T47D (cell line): ENCODE results near the gene KLC4.

Source experiments
- DNase-seq, 2 experiments: peaks; one replicate each; pipeline versions ENCODE4 v3.0.0 to v3.0.0-alpha.2; 2011 to 2012; ENCODE audit warnings: low read depth in 1 of 2, low spot score in 1 of 2
- JUND ChIP-seq: IDR thresholded peaks from 2 replicates; pipeline ENCODE4 v1.6.1; 2012; ENCODE audit warnings: low read depth
- in situ Hi-C: cut with HindIII; loops from 2 replicates; pipeline ENCODE4 v1.10.0; 2016; ENCODE audit warnings: low sequenced_read_pairs, low pct_unique_long_range_greater_than_20kb

The KLC4 gene

GRCh38 chr6:43021270-43022047, 38.0 kb upstream of the KLC4 start, which contains the start of gene RRP36:
RRP36 (plus strand) TSS chr6:43021623; CDS start chr6:43021655, 32 bp downstream.
- in situ Hi-C loops: no loop called here
- no peak for TF ChIP-seq JUND
- peak; percentile 75 to 84 for DNase-seq

GRCh38 chr6:43024436-43024835, 35.0 kb upstream of the KLC4 start:
- in situ Hi-C loops: no loop called here
- DNase-seq: no peak
- no peak for TF ChIP-seq JUND

- in situ Hi-C loops: no loop called here
- no peak for DNase-seq
- TF ChIP-seq JUND: no peak
These were observed 33.1 kb upstream of the KLC4 start for GRCh38 chr6:43026365-43026764.

- TF ChIP-seq JUND: no peak
- no peak for DNase-seq
- in situ Hi-C loops: no loop called here
These were observed 30.3 kb upstream of the KLC4 start for GRCh38 chr6:43029120-43029519.

GRCh38 chr6:43032326-43032725, 27.1 kb upstream of the KLC4 start:
- no peak for DNase-seq
- in situ Hi-C loops: no loop called here
- no peak for TF ChIP-seq JUND

GRCh38 chr6:43033496-43034189, 25.8 kb upstream of the KLC4 start:
- no peak for DNase-seq
- in situ Hi-C loops: no loop called here
- no peak for TF ChIP-seq JUND

GRCh38 chr6:43034190-43034525, 25.3 kb upstream of the KLC4 start:
- in situ Hi-C loops: no loop called here
- TF ChIP-seq JUND: no peak
- DNase-seq: no peak

- no peak for TF ChIP-seq JUND
- in situ Hi-C loops: no loop called here
- DNase-seq: no peak
These were observed 23.8 kb upstream of the KLC4 start for GRCh38 chr6:43035495-43036194.

GRCh38 chr6:43036712-43037111, 22.7 kb upstream of the KLC4 start:
- DNase-seq: no peak
- in situ Hi-C loops: no loop called here
- no peak for TF ChIP-seq JUND

GRCh38 chr6:43037197-43037596, 22.2 kb upstream of the KLC4 start:
- TF ChIP-seq JUND: no peak
- no peak for DNase-seq
- in situ Hi-C loops: no loop called here

GRCh38 chr6:43037706-43038105, 21.7 kb upstream of the KLC4 start:
- TF ChIP-seq JUND: no peak
- in situ Hi-C loops: no loop called here
- DNase-seq: no peak

- no peak for DNase-seq
- in situ Hi-C loops: no loop called here
- no peak for TF ChIP-seq JUND
These were observed 20.7 kb upstream of the KLC4 start for GRCh38 chr6:43038727-43039126.
